Natural killer cell (primary cell): ENCODE measurements around the gene ULBP3. TPM values are rescaled to one million over a fixed set of nuclear protein-coding genes. Genes with fewer than 3 reads are reported as not detected.

Experiments used
- ATAC-seq, 3 donors: fragments of 150-1000 bp in 2 of 3; fragments of 200-7000 bp in 1 of 3; cut with Tn5 transposase; 1 replicate in 1 of 3; 2 replicates in 2 of 3; pipeline ENCODE4 v1.10.0; 2021; ENCODE audit warnings: mild to moderate bottlenecking in 2 of 3, moderate library complexity in 2 of 3
- DNase-seq, 2 donors: peaks; one replicate each; pipeline versions ENCODE4 v3.0.0 to v3.0.0-alpha.2; 2013 to 2021; ENCODE audit warnings: mixed read lengths in 1 of 2
- H3K27ac ChIP-seq: one replicate; pipeline ENCODE4 v1.5.1; 2013; ENCODE audit warnings: mild to moderate bottlenecking, low read length
- H3K27me3 ChIP-seq: one replicate; pipeline ENCODE4 v1.6.1; 2013; ENCODE audit warnings: low read length; ENCODE audit not compliant: control insufficient read depth, insufficient read depth
- H3K36me3 ChIP-seq: one replicate; pipeline ENCODE4 v1.6.1; 2013; ENCODE audit warnings: low read length; ENCODE audit not compliant: control insufficient read depth, insufficient read depth
- H3K4me1 ChIP-seq: one replicate; pipeline ENCODE4 v1.6.1; 2013; ENCODE audit warnings: low read length; ENCODE audit not compliant: control insufficient read depth, insufficient read depth
- H3K4me3 ChIP-seq: one replicate; pipeline ENCODE4 v1.5.1; 2013; ENCODE audit warnings: low read length
- H3K9me3 ChIP-seq: one replicate; pipeline ENCODE4 v1.6.1; 2013; ENCODE audit warnings: low read length; ENCODE audit not compliant: control insufficient read depth, insufficient read depth
- H3K27ac Mint-ChIP-seq, 2 donors: one replicate each; pipeline ENCODE4 v1.8.0; 2022; ENCODE audit warnings: mild to moderate bottlenecking in 2 of 2, mixed read lengths in 2 of 2, moderate library complexity in 1 of 2
- H3K27me3 Mint-ChIP-seq, 2 donors: one replicate each; pipeline ENCODE4 v1.8.0; 2022; ENCODE audit warnings: low read depth in 2 of 2, mixed read lengths in 2 of 2
- H3K36me3 Mint-ChIP-seq: one replicate; pipeline ENCODE4 v1.8.0; 2022; ENCODE audit warnings: mixed read lengths
- H3K4me1 Mint-ChIP-seq, 2 donors: one replicate each; pipeline ENCODE4 v1.8.0; 2022; ENCODE audit warnings: mixed read lengths in 2 of 2
- H3K4me3 Mint-ChIP-seq: one replicate; pipeline ENCODE4 v1.8.0; 2022; ENCODE audit warnings: mild to moderate bottlenecking, moderate library complexity, mixed read lengths
- H3K9me3 Mint-ChIP-seq, 2 donors: one replicate each; pipeline ENCODE4 v1.8.0; 2022; ENCODE audit warnings: mixed read lengths in 2 of 2
- WGBS: methylation state at CpG from one replicate; pipeline ENCODE4 v1.1.7; 2013; ENCODE audit warnings: missing lambda C conversion rate; ENCODE audit not compliant: insufficient coverage; 5-methylcytosine and 5-hydroxymethylcytosine counted together
- intact Hi-C: fragments of 100-400 bp; cut with micrococcal nuclease; formaldehyde crosslinking; loops from one replicate; pipeline ENCODE4 v1.14.2; 2022
- total RNA-seq, 4 donors: library from RNA; stranded (reverse); fragments of 120-200 nt in 1 of 4; gene quantifications; one replicate each; pipeline versions ENCODE4 v1.2.3 to v1.2.4, GENCODE V29; 2013 to 2022
- TF ChIP-seq, protein P1 (sequence below): fragments of 200-600 bp; IDR thresholded peaks from one replicate; pipeline ENCODE4 v1.8.0; 2022; ENCODE audit warnings: antibody characterized with exemption

The ULBP3 gene
- 1 to 10 TPM in 1 of 3 donors, under 1 TPM in 2; 0.64 to 1.5 (median 0.75) TPM for total RNA-seq
- total RNA-seq (2013), result 1.2 TPM

DNA sequence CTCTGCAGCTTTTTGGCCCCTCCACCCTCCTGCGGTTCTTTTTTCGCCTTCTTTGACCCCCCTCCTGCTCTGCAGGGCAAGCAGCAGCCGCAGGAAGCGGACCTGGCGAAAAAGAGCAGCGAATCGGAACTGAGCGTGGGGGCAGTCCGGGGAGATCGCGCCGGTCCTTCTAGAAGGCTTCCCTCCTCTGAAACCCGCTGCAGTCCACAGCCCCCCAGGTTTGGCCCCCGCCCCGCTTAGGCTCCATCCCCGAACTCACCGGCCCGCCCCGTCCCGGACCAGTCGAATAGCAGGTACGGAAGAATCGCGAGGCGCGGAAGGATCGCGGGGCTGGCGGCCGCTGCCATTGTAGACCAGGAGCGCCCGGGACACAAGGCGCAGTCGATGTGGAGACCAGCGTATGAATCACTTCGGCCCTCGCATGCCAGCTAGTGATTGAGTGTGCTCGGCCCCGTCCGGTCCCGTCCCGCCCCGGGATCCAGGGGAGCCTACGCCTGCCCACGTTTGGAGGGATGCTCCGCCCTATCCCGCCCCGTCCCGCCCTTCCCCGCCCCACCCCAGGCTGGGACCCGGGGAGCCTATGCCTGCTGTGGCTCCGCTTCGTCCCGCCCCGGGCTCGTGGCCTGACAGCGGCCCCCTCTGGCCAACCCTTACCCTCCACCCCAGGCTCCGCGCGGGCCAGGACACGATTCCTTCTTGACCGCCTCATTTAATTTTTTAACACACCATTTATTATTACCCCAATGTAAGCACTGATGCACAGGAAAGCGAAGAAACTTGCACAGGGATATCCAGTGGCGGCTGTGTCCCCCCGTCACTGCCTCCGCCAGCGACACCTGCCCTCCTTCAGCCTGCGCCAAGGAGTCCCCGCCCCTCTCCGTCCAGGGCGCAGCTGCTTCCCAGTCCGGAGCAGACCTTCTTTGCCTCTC, at the start of gene ULBP3:
ULBP3 (minus strand) TSS at position 402 of the 929 bp plus-strand sequence; CDS start at position 347, 55 bp downstream.
- H3K27me3 ChIP-seq, result peaks cover 4% of the 10 kb centered on the region
- ATAC-seq, result peak; percentile 76 to 87 (median 80)
- no peaks in the 10 kb centered on the region for H3K9me3 ChIP-seq
- peak; percentile 35 to 78 for DNase-seq
- Mint-ChIP-seq H3K4me3 (peak within 1 kb of the TSS; percentile 95), H3K9me3 (no peaks in the 10 kb centered on the region), H3K4me1 (peaks cover 17 to 38% of the 10 kb centered on the region in 2 donors), H3K27me3 (peaks cover 6 to 14% of the 10 kb centered on the region in 2 donors), H3K36me3 (no peaks in the 10 kb centered on the region), H3K27ac (peak within 1 kb of the TSS in 1 of 2 donors; percentile 60)
- intact Hi-C loops, result loop anchor here (5.0 kb wide), 1 partner anchor 268 kb away; no protein-coding TSS in a partner anchor
- H3K4me1 ChIP-seq, result peaks cover 27% of the 10 kb centered on the region
- WGBS, result 1% methylated on average over 68 of the region's 72 CpGs
- no peak within 1 kb of the TSS for H3K27ac ChIP-seq
- peak within 1 kb of the TSS; percentile 58 for H3K4me3 ChIP-seq
- TF ChIP-seq, protein P1, sequence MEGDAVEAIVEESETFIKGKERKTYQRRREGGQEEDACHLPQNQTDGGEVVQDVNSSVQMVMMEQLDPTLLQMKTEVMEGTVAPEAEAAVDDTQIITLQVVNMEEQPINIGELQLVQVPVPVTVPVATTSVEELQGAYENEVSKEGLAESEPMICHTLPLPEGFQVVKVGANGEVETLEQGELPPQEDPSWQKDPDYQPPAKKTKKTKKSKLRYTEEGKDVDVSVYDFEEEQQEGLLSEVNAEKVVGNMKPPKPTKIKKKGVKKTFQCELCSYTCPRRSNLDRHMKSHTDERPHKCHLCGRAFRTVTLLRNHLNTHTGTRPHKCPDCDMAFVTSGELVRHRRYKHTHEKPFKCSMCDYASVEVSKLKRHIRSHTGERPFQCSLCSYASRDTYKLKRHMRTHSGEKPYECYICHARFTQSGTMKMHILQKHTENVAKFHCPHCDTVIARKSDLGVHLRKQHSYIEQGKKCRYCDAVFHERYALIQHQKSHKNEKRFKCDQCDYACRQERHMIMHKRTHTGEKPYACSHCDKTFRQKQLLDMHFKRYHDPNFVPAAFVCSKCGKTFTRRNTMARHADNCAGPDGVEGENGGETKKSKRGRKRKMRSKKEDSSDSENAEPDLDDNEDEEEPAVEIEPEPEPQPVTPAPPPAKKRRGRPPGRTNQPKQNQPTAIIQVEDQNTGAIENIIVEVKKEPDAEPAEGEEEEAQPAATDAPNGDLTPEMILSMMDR, result peak; percentile 19
- no peaks in the 10 kb centered on the region for H3K36me3 ChIP-seq

DNA sequence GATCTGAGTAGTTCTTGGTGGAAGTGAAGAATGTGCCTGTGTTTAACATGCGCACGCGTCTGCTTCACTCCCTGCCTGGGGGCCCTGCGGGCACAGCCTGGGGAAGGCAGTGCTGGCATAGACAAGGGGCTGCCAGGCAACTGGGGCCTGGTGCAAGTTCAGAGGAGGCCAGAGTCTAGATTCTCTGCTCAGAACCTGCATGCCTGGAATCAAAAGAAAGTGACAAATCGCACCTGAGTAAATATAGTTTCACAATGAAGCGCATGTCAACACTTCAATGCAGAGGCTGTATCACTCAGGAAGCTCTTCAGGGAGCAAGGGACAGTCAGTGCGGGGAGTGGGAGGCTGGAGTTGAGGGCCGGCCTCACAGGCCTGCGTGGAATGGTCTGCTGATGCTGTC, 49.7 kb upstream of the ULBP3 start:
- Histone ChIP-seq H3K36me3 (no peaks in the 10 kb centered on the region), H3K4me3 (no peak overlapping the region), H3K27ac (no peak overlapping the region), H3K27me3 (no peaks in the 10 kb centered on the region), H3K4me1 (peaks cover 15% of the 10 kb centered on the region), H3K9me3 (no peaks in the 10 kb centered on the region)
- Mint-ChIP-seq H3K27me3 (no peaks in the 10 kb centered on the region), H3K4me3 (no peak overlapping the region), H3K27ac (peak overlapping the region in 1 of 2 donors; percentile 70), H3K36me3 (no peaks in the 10 kb centered on the region), H3K9me3 (no peaks in the 10 kb centered on the region), H3K4me1 (peaks cover 22 to 23% of the 10 kb centered on the region in 2 donors)
- DNase-seq, result no peak
- TF ChIP-seq, protein P1, result no peak
- 83% methylated on average over 9 of the region's 9 CpGs for WGBS
- ATAC-seq, result no peak
- intact Hi-C loops, result no loop called here

DNA sequence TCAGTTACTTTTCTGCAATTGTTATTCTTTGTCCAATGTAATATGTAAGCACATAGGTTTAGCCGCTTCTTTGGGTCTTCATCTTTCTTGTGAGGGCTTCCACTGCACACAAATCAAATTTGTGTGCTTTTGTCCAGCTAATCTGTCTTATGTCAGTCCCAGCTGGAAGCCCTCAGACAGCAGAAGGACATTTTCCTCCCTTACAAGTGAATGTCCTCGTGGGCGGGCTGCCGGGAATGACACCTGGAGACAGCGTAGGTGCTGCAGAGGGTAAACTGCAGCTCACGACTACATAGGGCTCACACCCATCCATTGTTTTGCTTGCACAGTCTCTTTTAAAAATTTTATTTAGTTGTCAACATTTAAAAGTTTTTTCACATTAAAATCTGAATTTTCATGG, 49.3 kb upstream of the ULBP3 start:
- Histone ChIP-seq H3K9me3 (no peaks in the 10 kb centered on the region), H3K36me3 (no peaks in the 10 kb centered on the region), H3K4me1 (peaks cover 10% of the 10 kb centered on the region), H3K4me3 (no peak overlapping the region), H3K27me3 (no peaks in the 10 kb centered on the region), H3K27ac (no peak overlapping the region)
- no peaks in the 10 kb centered on the region for H3K36me3 Mint-ChIP-seq
- TF ChIP-seq, protein P1, result no peak
- H3K27ac Mint-ChIP-seq, result no peak overlapping the region
- whole genome bisulfite sequencing, result 90% methylated on average over 6 of the region's 6 CpGs
- DNase-seq, result no peak
- intact Hi-C loops, result no loop called here
- H3K4me3 Mint-ChIP-seq, result no peak overlapping the region
- peaks cover 0 to under 1% of the 10 kb centered on the region in 2 donors for H3K27me3 Mint-ChIP-seq
- peaks cover 18 to 19% of the 10 kb centered on the region in 2 donors for H3K4me1 Mint-ChIP-seq
- no peaks in the 10 kb centered on the region for H3K9me3 Mint-ChIP-seq
- no peak for ATAC-seq
